ENCODE data around the gene NES. TPM values are rescaled to one million over a fixed set of nuclear protein-coding genes. Genes with fewer than 3 reads are reported as not detected.

Gene NES
- polyA plus RNA-seq, 4 donors = 0.22 to 17.9 (median 6.4) TPM

Other genes starting within 250 kb of the NES start
- 10 to 100 TPM in 2 of 4 donors, 1 to 10 TPM in 2; 5.8 to 23.7 (median 13.0) TPM for gene MEF2D, start 176.6 kb downstream of the NES start, polyA plus RNA-seq
- gene IQGAP3, start 104.8 kb downstream of the NES start, polyA plus RNA-seq = 10 to 100 TPM in 2 of 4 donors, under 1 TPM in 2; 0.54 to 13.8 (median 7.3) TPM
- gene TTC24, start 97.7 kb downstream of the NES start, polyA plus RNA-seq = under 1 TPM in 2 of 4 donors, not detected in 2; 0.18 to 0.19 TPM
- 100 to 1,000 TPM in 1 of 4 donors, 10 to 100 TPM in 3; 64.8 to 105 (median 94.3) TPM for gene NAXE, start 85.6 kb downstream of the NES start, polyA plus RNA-seq
- 10 to 100 TPM in 3 of 4 donors, 1 to 10 TPM in 1; 8.9 to 31.0 (median 16.8) TPM for gene GPATCH4, start 75.9 kb downstream of the NES start, polyA plus RNA-seq
- 10 to 100 TPM in 2 of 4 donors, under 1 TPM in 2; 0.22 to 25.9 (median 6.7) TPM for gene HAPLN2, start 58.0 kb downstream of the NES start, polyA plus RNA-seq
- 1 to 10 TPM in 1 of 4 donors, under 1 TPM in 1, not detected in 2; 0.36 to 1.9 TPM for gene BCAN, start 35.3 kb downstream of the NES start, polyA plus RNA-seq
- 1 to 10 TPM in 2 of 4 donors, under 1 TPM in 2; 0.81 to 3.1 (median 1.4) TPM for gene CRABP2, start 28.2 kb upstream of the NES start, polyA plus RNA-seq
- gene METTL25B, start 51.1 kb upstream of the NES start, polyA plus RNA-seq = 10 to 100 TPM; 27.8 to 79.8 (median 49.4) TPM
- gene ISG20L2, start 51.4 kb upstream of the NES start, polyA plus RNA-seq = 10 to 100 TPM; 12.5 to 34.5 (median 14.9) TPM
- gene MRPL24, start 63.7 kb upstream of the NES start, polyA plus RNA-seq = 100 to 1,000 TPM in 1 of 4 donors, 10 to 100 TPM in 3; 57.7 to 102 (median 58.6) TPM
- gene HDGF, start 74.3 kb upstream of the NES start, polyA plus RNA-seq = 100 to 1,000 TPM; 244 to 308 (median 277) TPM
- gene PRCC, start 90.1 kb upstream of the NES start, polyA plus RNA-seq = 10 to 100 TPM; 45.2 to 56.7 (median 52.8) TPM
- 1 to 10 TPM in 3 of 4 donors, under 1 TPM in 1; 0.89 to 3.7 (median 2.4) TPM for gene SH2D2A, start 139.4 kb upstream of the NES start, polyA plus RNA-seq
- under 1 TPM in 2 of 4 donors, not detected in 2; 0.01 to 0.04 TPM for gene INSRR, start 181.7 kb upstream of the NES start, polyA plus RNA-seq
- gene NTRK1, start 183.5 kb upstream of the NES start, polyA plus RNA-seq = under 1 TPM in 2 of 4 donors, not detected in 2; 0.10 to 0.67 TPM
- gene PEAR1, start 216.3 kb upstream of the NES start, polyA plus RNA-seq = 1 to 10 TPM in 2 of 4 donors, under 1 TPM in 2; 0.22 to 6.5 (median 2.6) TPM
- gene LRRC71, start 243.2 kb upstream of the NES start, polyA plus RNA-seq = under 1 TPM in 2 of 4 donors, not detected in 2; 0.07 to 0.13 TPM